ENCODE data around the gene SLC40A1. TPM values are rescaled to one million over a fixed set of nuclear protein-coding genes. Genes with fewer than 3 reads are reported as not detected.

The SLC40A1 gene, protein sequence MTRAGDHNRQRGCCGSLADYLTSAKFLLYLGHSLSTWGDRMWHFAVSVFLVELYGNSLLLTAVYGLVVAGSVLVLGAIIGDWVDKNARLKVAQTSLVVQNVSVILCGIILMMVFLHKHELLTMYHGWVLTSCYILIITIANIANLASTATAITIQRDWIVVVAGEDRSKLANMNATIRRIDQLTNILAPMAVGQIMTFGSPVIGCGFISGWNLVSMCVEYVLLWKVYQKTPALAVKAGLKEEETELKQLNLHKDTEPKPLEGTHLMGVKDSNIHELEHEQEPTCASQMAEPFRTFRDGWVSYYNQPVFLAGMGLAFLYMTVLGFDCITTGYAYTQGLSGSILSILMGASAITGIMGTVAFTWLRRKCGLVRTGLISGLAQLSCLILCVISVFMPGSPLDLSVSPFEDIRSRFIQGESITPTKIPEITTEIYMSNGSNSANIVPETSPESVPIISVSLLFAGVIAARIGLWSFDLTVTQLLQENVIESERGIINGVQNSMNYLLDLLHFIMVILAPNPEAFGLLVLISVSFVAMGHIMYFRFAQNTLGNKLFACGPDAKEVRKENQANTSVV
- 14.1 and 29.8 TPM in 2 replicates for total RNA-seq

DNA sequence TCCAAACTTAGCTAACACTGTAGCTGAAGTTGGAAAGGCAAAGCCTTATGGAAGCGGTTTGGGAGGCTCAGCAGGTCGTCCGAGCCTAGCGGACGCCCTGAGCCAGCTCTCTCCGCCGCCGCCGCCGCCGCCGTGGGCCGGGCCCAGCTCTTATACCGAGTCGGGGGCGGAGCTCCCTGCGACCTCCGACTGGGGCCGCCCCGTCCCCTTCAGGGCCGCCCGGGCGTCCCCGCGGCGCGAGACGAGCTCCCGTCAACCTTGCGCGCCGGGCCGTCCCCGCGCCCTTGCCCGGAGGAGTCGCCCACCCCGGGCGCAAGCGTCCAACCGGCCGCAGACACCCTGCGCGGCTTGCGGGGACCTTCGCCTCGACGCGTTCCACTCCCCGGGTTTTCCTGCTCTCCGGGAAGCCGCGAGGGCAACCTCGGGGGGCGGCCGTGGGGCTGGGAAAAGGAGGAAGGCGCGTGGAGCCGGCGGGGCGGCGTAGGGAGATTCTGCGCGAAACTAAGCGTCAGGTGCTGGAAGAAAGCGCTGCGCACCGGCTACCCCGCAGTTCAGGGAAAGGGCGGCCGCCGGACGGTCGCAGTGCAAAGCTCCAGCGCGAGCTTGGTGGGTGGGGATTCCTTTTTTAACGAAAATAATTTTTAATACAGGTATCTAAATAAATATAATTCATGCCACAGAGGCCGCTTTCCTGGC, at the start of gene SLC40A1:
Gene SLC40A1, minus strand, starts transcription at position 129 of the 696 bp plus-strand sequence. CDS start 326 bp downstream, outside the sequence.

Other genes starting within 250 kb of the SLC40A1 start
- 19.3 and 31.1 TPM in 2 replicates for gene WDR75, start 139.3 kb downstream of the SLC40A1 start, total RNA-seq
- 33.8 and 37.0 TPM in 2 replicates for gene ASNSD1, start 80.7 kb upstream of the SLC40A1 start, total RNA-seq
- 1.9 and 2.9 TPM in 2 replicates for gene ANKAR, start 93.9 kb upstream of the SLC40A1 start, total RNA-seq
- gene OSGEPL1, start 182.0 kb upstream of the SLC40A1 start, total RNA-seq: 3.4 and 3.9 TPM in 2 replicates
- gene ORMDL1, start 203.6 kb upstream of the SLC40A1 start, total RNA-seq: 38.9 and 61.1 TPM in 2 replicates
- 6.0 and 6.2 TPM in 2 replicates for gene PMS1, start 203.7 kb upstream of the SLC40A1 start, total RNA-seq